Activated CD8-positive, alpha-beta memory T cell treated with anti-CD3 and anti-CD28 coated beads, Interleukin-2, amount 50 U/mL, for 24 hours (primary cell): ENCODE data around the gene EEPD1.
"Not testable (repeated sequence)": the region's sequence is repeated elsewhere in the genome, so short reads cannot be mapped to it uniquely, and the experiment has no call there.

Experiments
- DNase-seq: peaks from one replicate; pipeline ENCODE4 v3.0.0-alpha.2; 2020; ENCODE audit errors: extremely low read depth

The EEPD1 gene

GRCh38 chr7:36128448-36129047 is 24.5 kb upstream of the EEPD1 start:
- DNase-seq: no peak

DNA sequence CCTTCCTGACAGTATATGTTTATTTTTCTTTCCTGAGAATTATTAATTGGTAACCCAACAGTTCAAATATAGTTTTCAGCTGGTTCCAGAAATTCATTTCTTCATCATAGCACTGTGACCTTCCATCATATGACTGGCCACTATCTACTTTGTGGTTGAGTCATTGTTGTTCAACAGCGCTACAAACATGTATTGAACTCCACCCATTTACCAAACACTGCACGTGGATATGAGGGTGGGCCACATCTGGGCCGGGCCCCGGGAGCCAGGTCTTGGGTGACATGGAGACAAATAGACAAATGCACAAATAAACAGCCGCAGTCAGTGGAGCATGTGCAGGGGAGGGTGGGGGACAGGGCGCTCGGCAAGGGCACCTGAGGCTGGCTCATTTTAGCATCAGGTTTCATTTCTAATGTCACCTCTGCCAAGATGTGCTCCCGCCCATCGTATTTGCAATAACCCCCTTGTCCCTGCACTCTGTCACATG is 24.0 kb upstream of the EEPD1 start:
- no peak for DNase-seq

GRCh38 chr7:36130236-36130945 is 22.7 kb upstream of the EEPD1 start:
- DNase-seq: no peak

DNA sequence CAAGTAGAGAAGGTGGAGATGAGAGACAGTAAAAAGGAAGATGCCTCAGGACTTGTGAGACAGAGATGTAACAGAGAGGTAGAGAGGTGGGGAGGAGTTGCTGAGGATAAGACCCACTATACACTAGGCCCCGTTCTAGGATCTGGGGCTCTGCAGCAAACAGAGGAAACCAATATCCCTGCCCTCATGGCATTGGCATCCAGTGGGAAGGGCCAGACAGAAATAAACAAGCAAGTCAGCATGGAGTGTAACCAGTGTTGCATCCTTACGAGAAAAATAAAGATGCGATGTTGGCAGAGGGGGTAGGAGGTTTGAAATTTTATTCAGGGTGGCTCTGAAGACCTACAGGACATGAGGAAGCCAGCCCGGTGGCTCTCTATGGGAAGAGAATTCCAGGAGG is 22.0 kb upstream of the EEPD1 start:
- DNase-seq: no peak

- no peak for DNase-seq
Measured at GRCh38 chr7:36131499-36131898, 21.6 kb upstream of the EEPD1 start.

DNA sequence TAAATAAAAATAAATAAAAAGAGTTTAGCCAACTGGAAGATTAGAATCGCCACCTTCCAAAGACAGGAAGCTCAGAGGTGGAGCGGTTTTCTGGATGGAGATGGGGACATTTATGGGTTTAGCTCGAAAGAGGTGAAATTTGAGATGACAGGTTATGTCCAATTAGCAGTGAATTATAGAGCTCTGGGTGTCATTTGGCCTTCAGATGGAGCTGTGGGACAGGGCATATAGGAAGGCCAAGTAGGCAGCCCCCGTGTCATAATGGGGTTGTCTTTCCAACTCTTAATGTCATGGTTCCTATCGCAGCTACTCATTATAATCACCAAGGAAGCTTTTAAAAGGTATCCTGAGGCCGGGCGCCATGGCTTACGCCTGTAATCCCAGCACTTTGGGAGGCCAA is 21.0 kb upstream of the EEPD1 start:
- DNase-seq: no peak

GRCh38 chr7:36135700-36136099 is 17.4 kb upstream of the EEPD1 start:
- no peak for DNase-seq

GRCh38 chr7:36137258-36137657 is 15.8 kb upstream of the EEPD1 start:
- no peak for DNase-seq

- no peak for DNase-seq
Measured at GRCh38 chr7:36137754-36138153, 15.3 kb upstream of the EEPD1 start.

DNA sequence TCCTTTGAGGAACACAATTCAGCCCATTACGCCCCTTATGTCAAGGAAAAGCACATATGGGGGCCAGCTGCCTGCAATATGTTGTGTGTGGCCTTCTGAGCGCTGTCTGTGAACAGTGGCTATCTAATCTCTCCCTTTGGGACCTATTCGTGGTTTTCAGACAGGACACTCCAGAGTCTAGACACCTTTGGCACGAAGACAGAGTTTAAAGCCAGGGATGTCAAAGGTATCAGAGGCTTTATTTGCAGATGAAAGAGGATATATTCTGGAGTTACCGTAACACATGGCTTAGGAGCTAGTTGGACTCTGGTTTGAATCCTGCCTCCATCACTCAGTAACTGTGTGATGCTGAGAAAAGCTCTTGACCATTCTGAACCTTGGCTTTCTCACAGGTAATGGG is 14.8 kb upstream of the EEPD1 start:
- no peak for DNase-seq

- no peak for DNase-seq
Measured at GRCh38 chr7:36141351-36141750, 11.7 kb upstream of the EEPD1 start.

GRCh38 chr7:36141850-36142249 is 11.2 kb upstream of the EEPD1 start:
- DNase-seq: no peak

DNA sequence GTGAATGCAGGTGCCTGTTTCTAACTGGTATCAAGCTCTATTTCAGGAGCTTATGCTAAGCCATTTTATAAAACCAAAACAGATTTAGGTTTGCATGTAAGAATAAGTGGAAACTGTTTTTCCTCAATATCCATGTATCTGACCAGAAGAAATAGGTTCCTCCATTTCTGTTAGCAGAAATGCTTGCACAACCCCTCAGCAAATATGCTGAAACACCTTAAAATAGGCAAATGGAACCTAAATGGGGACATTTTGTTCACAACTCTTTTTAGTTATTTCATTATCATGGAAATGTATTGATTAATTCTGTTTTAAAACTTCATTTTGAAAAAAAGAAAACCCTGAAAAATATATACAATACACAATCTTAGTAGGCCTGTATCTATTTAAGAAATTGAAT is 8.9 kb upstream of the EEPD1 start:
- no peak for DNase-seq

- no peak for DNase-seq
Measured at GRCh38 chr7:36145686-36146085, 7.4 kb upstream of the EEPD1 start.

- DNase-seq: no peak
Measured at GRCh38 chr7:36147361-36147760, 5.7 kb upstream of the EEPD1 start.

DNA sequence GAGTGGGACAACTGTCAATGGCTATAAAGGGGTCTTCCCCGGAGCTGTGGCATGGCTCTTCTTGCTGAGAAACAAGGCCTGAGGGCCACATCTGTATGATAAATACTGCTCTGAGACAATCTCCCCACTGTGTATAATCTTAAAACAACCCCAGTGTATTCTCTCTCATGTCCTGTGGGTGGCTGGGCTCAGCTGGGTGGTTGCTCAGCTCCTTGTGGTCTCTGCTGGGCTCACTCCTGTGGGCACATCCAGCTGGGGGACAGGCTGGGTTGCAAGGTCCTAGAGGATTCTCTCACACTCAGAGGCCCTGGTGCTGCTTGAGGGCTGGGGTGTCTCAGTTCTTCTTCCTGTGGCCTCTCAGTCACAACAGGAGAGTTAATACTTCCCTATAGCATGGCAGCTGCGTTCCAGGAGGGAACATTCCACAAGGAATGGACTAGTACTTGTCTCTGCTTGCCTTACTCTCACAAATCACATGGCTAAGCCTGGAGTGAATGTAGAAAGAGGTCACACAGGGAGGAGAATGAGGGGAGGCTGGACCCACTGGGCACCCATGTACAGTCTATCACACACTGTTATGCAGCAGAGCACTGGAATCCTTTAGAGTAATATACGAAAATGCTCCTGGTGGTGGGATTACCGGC is 4.5 kb upstream of the EEPD1 start:
- DNase-seq: no peak

GRCh38 chr7:36149240-36149639 is 3.8 kb upstream of the EEPD1 start:
- not testable (repeated sequence) for DNase-seq

GRCh38 chr7:36149694-36150452 is 3.2 kb upstream of the EEPD1 start:
- no peak for DNase-seq

DNA sequence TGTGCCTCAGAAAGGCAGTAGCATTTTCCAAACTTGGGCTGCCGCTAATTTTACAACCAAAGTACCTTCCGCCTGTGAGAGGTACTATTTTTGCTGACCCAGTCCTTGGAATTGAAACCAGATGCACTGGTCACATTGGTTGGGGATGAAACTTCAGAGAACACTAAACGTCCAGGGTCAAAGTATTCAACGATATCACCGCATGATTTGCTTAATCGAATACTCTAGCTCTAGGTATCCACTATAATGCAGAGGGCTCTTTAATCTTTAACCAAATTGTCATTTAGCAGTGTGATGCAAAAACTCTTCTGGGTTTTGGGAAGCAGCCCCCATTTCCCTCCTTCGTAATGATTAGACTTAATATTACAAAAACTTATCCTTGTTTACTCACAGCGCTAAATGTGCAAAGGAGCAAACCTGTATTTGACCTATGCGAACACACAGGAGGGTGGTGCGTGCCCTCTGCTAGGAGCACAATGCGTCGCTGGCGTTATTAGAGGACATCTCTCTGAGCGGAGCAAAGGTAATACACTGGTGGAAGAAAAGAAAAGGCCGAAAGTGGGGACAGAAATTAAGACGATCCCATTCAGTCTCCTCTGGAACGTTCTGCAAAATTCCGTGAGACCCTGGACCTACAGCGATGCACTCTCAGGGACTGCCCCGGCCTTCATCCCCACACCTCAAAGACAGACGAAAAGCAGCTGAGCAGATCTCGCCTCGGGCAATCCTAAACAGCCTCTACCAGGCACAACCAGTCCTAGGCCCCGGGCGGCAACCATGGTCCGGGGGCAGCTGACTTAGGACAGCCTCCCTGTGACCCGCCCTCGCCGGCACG is 916 bp upstream of the EEPD1 start:
- no peak for DNase-seq

- DNase-seq: no peak
Measured at GRCh38 chr7:36153571-36154097, 580 bp downstream of the EEPD1 start.
